Measurements from ENCODE around the gene NFU1.
A peak's percentile ranks its signal among the peaks of the same experiment; 100 is the strongest.

NFU1 gene

DNA sequence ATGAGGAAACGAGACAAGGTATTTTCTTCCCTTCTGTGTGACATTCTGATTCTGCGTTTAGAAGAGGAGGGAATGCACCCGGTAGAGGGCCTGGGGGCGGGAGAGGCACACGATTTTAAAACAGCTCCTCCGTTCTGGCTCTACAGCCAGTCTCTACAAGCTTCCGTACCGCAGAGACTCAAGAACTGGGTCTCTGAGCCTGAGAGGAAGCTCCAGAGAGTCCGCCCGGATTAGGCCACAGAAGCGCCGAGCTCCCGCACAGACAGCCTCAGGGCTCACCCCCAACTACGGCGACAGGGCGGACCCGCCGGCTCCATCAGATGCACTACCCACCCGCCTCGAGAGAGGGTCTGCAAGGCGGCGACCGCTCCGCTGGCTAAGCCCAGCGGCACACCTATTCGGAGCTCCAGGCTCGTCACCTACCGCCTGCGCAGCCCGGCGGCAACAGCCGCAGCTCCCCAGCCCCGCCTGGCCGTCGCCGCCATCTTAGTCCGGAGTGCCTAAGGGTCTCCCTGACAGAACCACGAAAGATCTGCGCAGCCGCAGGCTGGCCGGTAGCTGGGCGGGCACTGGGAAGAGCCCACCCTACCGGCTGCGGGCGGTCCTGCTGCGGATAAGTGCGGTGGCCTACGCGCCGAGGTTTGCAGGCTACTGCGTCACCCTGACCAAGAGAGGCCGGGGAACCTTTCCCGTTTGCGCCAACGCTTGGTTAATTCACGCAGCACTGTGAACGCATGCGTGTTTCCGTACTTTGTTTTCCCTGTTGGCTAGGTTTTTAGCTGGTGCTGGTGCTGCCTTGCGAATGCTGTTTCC lies at the start of gene NFU1:
NFU1 (minus strand) TSS at position 498 of the 813 bp plus-strand sequence; CDS start at position 485, 13 bp downstream.
- DNase-seq, result peak; percentile 95

DNA sequence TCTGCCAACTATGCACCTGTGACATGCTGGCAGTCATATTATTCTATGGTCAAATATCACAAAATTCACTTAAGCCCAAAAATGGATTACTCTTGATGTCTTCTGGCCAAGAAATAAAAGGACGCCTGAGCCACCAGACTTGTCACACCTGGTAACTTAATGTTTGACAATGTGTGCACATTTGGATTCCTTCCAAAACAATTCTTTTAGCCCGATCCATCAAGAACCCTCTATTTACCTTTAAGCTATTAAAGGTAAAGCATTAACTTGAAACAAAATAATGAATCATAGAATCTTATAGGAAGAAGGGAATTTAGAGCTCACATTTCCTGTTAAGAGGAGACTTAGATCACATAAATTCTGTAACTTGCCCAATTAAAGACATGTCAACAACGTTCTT lies 46.5 kb upstream of the NFU1 start:
- no peak for DNase-seq

DNA sequence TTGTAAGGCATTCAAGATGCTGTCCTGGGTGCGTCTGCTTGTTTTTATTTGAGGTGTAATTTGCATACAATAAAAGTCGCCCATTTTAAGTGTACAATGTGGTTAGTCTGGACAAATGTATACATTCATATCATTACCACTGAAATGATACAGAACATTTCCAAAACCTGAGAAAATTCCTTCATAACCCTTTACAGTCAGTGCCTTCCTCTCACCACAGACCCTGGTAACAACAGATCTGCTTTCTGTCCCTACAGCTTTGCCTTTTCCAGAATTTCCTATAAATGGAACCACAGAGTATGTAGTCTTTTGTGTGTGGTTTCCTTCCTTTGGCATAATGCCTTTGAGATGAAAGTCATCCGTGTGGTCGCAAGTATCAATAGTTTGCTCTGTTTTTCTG lies 45.8 kb upstream of the NFU1 start:
- DNase-seq, result no peak

DNA sequence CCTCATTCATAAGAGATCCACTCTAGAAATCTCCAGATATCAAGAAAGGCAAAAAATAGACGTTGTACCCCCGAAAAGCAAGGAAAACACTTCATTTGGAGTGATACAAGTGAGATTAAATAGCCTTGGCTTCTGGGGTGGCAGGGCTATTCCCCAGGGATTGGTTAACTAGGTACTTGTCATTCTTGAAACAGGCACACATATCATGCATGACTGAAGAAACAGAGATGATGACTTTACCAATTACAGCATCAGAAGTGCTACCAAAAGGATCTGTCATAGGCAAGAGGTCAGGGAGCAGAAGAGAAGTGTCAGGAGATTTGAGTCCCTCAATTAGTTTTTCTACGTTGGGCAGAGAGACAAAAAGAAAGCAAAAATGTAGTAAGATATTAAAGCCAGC lies 45.2 kb upstream of the NFU1 start:
- DNase-seq, result no peak

DNA sequence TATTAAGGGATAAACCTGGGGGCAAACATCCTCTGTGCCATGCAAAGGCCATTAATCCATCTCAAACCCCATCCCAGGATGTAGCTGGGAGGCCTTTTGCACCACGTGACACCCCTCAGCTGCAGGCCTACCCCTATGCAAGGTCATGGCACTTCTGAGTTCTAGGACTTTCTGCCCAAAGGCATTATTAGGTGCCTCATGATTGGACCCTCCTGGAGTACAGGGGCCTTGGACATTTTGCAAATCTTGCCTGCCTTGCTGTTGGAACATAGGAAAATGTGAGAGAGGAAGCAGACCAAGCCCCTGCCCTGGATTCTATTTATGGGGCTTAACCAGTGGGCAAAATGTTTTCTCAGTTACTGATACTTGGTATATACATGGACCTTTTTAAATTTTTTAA lies 44.2 kb upstream of the NFU1 start:
- no peak for DNase-seq

DNA sequence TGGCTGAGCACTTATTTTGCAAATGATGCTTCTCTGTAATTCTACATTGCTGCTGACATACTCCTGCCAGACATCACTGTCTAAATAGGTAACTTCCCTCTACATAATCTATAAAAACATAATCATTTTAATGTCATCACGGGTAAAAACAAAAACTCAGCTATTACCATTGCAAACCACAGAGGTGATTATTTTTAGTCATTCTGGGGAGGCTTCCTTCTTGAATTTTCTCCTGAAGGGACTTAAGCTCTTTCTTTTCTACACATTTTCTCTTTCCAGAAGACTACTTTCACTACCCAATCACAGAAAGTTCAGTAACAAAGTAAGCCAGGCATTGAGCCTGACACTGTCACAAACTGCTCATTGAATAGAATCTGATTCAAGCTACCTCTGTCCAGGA lies 40.4 kb upstream of the NFU1 start:
- no peak for DNase-seq

DNA sequence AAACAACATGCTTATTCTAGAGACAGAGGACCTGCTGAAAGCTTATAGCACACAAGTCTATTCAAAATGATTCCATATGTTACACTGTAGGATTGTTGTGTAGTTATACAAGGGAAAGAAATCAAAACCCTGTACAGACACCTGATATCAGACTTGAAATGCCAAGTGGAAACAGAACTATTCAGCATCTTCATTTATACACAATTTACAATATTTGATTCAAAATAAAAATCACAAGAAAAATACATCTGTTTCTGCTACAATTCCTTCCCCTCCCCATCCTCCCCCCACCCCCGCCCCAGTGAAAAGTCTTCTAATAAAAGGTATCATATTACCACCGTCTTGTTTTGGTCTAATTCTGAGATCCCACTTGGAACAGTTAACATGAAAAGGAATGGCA lies 37.5 kb upstream of the NFU1 start:
- no peak for DNase-seq

DNA sequence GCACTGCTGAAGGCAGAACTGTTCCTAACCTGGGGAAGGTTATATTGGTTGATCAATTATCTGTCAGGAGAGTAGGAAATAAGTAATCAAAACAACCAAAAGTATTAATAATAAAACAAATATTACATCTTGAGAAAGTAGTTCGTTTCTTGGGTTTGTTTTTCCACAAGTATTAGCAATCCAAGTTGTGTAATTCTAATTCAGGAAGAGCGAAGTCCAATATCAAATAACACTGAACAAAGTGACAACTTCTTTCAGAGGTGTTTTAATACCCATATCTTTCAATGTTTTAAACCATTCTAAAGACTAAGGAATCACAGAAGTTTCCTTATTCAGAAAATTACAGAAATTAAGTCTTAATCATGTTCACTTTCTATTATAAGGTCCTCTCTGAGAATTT lies 34.6 kb upstream of the NFU1 start:
- DNase-seq, result no peak

DNA sequence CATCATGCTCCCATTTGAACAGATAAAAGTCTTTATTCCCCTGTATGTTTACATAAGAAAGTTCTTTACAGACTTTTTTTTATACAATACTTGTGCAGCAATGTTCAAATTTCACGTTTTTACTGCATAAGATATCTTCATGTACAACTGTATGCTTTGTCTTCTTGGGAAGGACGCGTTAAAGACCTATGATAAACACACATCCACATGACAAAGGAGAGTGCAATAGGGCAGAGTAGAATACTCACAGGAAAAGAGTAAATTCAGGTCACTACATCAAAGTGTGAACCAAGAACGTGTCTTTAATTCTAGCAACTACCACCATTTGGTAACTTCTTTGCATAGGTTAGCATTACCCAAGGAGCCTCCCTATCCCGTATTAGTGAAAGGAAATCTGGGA lies 33.7 kb upstream of the NFU1 start:
- DNase-seq, result no peak

DNA sequence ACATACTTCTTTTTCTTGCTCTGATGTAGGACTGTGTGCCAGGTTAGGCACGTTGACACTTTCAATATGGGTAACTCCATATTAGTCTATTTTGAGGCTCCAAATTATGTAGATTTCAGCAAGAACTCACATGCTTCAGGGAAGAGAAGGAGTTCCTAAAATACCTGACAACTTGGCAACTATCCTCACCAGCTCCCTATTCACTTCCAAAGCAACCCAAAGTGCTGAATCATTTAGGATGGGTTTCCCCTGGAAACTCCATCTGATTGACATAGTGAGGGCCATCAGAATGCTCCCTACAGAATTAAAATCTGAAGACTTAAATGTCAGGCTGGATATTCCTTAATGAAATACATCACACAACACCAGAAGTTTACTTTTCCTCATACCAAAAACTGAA lies 32.5 kb upstream of the NFU1 start:
- no peak for DNase-seq

DNA sequence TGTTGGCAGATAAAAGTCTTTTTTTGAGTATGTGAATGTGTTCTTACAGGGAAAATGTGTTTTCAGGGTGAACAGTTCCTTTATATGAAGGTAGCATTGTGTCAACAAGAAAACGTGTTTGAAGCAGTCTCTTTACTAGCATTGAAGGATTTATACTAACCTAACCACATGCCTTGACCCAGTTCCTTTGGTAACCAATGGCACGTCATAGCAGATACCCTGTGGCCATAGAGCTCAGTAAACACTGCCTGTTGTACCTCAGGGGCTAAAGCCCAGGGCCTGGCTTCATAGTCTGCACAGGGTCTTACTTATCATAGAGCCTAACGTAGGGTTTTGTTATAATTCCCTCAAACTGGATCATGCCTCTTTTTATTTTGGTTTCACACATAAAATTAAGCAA lies 32.1 kb upstream of the NFU1 start:
- DNase-seq, result no peak

DNA sequence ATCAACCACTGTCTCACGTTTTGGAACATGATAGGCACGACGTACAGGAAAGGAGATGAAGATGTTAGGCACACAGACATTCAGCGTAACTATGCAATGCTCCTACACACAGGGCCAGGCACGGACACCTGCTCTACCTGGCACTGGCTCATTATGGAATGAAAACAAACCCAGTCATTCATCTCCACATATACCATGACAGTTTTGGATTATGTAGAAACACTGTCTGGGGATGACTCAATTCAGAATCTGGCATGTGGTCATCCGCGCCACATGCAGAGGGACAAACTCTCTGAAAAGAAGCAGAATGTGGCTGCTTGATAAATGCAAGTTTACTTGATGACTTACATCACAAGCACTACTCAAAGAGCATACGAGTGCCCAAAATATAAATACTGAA lies 29.5 kb upstream of the NFU1 start:
- DNase-seq, result peak; percentile 8

DNA sequence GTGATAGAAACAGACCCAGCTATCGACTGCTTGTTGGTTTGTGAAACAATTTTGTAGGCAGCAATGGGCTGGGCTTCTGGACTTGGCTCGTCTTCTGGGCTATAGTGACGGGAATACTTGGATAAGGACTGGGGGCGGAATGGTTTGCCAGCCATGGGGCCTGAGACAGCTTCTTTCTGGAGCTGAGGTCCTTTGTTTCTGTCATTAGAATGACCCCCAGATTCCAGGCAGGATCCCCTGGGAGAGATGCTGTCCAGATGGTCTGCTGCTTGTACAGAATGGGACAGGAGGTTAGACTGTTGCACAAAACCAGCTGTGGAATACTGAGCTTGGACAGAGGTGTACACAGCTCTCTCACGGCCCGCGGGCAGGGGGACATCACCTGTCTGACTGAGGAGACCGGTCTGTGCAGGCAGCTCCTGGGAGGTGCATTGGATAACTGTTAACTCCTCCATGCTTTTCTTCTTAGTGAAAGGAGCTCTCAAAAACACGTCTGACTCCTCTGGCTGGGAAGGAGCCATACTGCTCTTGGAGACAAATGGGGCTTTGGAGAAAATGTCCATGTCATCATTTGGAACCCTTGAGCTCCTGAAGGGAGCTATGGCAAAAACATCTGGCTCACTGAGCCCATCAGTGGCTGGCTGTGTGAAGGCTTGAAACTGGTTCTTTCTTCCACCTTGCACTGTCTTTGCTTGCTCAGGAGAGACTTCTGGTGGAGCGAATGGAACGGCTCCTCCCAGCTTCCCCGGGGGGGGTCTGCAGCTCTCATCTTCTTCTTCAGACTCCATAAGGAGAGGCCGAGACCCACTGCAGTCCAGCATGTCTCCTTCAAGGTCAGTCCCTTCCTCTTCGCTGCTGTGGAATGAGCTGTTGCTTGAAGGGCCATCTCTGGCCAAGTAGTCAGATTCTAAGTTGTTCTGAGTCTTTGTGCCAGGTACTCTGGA lies 28.6 kb upstream of the NFU1 start:
- DNase-seq, result no peak

DNA sequence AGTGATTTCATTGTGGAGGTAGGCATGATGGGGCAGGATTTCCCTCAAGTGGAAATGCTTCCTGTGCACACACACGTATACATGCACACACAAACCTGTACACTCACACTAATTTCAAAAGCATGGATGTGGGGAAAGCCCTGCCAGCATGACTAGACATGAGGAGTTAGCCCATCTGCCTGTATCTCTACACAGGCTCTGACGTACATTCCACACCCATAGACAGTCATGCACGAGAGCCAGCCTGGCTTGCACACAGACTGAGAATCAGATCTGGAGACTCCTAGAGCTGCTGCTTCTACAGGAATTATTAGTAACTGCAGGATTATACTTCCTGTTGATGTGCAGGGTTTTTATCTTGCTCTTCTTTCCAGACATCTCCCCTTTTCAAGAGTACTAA lies 27.3 kb upstream of the NFU1 start:
- DNase-seq, result no peak

DNA sequence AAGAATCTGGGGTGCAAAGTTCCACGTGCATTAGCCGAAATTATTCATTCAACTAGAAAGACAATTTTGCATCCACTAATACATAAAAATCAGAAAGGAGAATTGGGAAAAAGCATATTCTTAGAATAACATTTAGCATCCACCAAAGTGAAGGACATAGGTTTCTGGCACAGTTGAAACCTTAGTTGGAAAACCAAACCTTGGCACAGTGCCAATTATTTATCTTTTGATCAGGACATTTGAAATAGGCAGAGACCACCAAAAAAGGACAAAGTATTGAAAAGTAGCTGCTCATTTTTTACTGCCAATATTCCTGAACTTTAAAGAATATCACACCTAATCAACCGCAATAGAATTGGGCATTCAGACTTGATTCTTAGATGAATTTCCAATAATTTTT lies 25.5 kb upstream of the NFU1 start:
- DNase-seq, result no peak

DNA sequence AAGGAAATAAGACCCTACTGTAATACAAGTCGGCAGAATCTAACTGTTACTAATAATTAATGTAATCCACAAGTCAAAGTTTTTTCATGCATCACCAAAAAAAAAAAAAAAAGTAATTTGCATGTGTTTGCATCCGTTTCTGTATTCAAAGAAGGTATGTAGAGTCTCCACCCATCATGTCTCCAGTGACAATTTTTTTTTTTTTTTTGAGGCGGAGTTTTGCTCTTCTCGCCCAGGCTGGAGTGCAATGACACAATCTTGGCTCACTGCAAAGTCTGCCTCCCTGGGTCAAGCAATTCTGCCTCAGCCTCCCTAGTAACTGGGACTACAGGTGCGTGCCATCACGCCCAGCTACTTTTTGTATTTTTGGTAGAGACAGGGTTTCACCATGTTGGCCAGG lies 24.2 kb upstream of the NFU1 start:
- DNase-seq, result no peak

DNA sequence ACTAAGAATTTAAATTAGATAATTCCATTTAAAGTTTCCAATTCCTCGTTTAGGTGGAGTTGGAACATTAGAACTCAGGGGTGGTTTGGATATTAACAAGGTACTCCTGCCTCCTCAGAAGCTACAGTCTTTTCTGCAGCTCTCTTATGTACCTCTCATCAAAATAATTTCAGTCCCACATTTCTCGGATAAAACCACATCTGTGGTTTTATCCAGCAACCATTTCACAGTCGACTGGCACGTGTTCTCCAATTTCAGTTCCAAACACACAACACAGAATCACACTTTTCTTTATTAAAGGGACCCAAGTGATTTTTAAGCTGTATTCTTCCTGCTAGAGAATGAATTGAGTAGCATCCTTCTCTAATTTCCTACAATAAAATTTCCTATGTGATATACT lies 22.7 kb upstream of the NFU1 start:
- no peak for DNase-seq

DNA sequence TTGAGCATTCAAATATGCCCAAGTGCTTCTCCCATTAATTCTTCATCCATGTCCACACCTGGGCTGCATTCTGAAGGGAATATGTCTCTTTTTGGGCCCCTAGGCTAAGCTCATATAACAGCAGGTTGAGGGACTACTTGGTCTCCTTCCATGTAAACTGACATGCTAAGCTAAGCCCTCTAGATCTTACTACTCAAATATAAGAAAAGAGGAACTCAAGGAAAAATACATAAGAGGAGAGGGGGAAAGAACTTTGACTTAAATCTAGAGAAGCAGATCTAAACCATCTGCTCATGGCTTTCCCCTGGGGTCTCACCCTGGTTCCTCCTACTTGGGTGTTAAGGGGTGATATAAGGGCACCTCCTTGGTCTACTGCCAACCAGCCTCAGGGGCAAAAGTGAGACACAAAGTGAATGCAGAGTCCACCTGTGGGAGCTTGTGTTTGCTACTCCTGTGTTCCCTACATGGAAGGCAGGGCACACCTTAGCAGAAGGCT lies 19.8 kb upstream of the NFU1 start:
- no peak for DNase-seq

DNA sequence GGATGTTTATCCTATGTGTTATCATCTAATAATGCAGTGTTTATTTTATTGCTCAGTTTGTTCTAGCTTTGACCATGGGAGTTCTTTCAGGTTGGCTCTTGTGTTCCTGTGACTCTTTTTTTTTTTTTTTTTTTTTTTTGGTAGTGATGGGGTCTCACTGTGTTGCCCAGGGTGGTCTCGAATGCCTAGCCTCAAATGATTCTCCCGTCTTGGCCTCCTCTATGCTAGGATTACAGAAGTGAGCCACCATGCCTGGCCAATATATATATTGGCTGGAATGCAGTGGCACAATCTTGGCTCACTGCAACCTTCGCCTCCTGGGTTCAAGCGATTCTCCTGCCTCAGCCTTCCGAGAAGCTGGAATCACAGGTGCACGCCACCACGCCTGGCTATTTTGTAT lies 18.9 kb upstream of the NFU1 start:
- DNase-seq, result no peak

DNA sequence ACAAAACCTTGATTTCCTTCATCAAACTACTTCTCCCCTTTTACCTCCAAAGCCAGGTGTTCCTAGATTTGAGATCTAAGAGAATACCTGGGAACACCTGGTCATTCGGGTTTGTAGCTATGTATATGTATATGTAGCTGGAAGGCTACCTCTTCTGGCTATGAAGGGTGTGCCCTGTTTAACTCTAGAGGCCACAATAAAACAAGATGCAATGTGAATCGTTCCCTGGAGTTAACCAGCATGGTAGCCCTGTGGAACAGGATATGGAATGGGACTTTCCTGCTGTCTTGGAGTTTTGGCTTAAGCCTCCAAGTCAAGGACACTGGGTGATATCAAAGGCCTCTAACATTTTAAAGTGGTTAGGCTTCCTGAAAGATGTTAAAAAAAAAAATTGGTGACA lies 17.7 kb upstream of the NFU1 start:
- DNase-seq, result no peak

DNA sequence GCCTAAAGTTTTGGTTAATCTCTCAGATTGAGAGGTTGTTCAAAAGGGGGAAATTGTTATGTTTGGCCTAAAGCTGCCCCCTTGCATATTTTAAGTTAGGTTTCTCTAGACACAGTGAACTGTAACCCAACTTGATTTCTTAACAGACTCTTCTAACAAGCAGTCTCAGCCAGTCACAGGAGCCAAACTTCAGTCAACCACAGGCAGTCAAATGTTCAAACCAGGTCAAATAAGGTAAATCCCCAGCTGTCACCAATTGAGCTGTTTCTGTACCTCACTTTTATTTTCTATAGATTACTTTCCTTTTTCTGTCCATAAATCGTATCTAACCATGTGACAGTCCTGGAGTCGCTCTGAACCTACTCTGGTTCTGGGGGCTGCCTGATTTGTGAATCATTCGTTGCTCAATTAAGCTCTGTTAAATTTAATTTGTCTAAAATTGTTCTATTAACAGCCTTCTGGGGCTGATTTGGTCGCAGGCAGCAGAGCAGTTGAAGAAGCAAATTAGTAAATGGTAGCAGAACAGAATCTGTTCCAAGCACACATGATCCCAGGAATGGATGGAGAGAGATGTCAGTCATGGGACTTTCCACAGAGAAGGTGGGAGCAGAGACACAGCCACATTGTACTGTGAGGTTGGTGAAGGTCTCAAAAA lies 16.4 kb upstream of the NFU1 start:
- peak; percentile 31 for DNase-seq

DNA sequence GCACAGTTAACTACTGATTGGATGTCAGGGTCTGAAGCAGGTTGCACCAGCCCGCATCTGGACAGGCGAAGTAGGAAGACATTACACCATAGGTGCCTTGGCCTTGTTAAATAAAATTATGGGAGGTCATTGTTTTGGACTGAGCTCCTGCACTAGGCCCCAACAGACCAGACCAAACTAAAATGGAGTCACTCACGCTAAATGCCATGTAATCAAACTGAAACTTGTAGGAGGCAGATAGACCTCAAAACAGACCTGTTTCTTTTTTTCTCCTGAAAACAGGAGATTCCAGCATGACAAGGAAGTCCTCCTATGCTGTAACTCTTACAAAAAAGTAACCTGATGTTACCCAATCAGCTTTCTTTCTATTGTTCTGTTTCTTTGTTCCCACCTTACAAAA lies 15.5 kb upstream of the NFU1 start:
- no peak for DNase-seq

DNA sequence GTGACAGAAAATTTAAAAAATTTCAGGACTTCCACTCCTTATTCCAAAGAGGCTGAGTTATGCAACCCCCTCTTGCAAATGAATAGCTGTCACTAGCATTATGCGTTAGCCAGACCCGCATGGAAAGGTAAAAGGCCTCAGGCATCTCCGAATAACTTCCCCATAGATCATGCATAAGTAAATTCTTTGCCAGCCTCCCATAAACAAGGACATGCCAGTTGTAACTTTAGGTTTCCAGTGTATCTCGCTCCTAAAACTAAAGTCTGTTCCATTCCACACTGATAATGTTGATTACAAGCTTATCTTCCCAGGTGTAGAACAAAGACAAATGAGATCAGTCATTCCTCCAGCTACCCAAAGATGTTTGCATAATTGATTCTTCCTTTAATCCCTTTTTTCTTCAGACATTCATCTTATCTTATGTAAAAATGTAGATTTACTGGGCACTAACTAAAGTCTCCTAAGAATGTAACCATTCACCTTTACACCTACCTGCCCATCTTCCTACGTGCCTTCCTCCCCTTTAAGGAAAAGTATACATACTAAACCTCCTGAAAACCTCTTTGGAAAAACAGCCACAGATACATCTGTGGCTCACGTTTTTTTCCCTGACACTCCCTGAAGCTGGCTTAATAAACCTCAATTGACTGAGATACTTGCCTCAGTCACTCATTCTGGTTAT lies 13.6 kb upstream of the NFU1 start:
- no peak for DNase-seq
